HS-5 (cell line): ENCODE measurements around the gene VAV1.
A peak's percentile ranks its signal among the peaks of the same experiment; 100 is the strongest.
"Not testable (repeated sequence)": the region's sequence is repeated elsewhere in the genome, so short reads cannot be mapped to it uniquely, and the experiment has no call there.

ENCODE experiments used
- DNase-seq: peaks from one replicate; pipeline ENCODE4 v3.0.0-alpha.2; 2012; ENCODE audit warnings: low read depth

The VAV1 gene

GRCh38 chr19:6790194-6791128 is 18.0 kb downstream of the VAV1 start:
- DNase-seq, result no peak

- no peak for DNase-seq
These were observed 18.7 kb downstream of the VAV1 start for GRCh38 chr19:6791237-6791636.

- DNase-seq, result no peak
These were observed 20.9 kb downstream of the VAV1 start for GRCh38 chr19:6793411-6793810.

- no peak for DNase-seq
These were observed 21.5 kb downstream of the VAV1 start for GRCh38 chr19:6793973-6794372.

- no peak for DNase-seq
These were observed 22.4 kb downstream of the VAV1 start for GRCh38 chr19:6794686-6795431.

- no peak for DNase-seq
These were observed 23.8 kb downstream of the VAV1 start for GRCh38 chr19:6796278-6796677.

GRCh38 chr19:6797646-6798045 is 25.1 kb downstream of the VAV1 start:
- DNase-seq, result no peak

GRCh38 chr19:6800160-6800790 is 27.8 kb downstream of the VAV1 start:
- not testable (repeated sequence) for DNase-seq

GRCh38 chr19:6800991-6801484 is 28.5 kb downstream of the VAV1 start:
- peak; percentile 57 for DNase-seq

- DNase-seq, result no peak
These were observed 29.1 kb downstream of the VAV1 start for GRCh38 chr19:6801485-6802086.

- no peak for DNase-seq
These were observed 30.0 kb downstream of the VAV1 start for GRCh38 chr19:6802336-6803035.

- DNase-seq, result no peak
These were observed 30.5 kb downstream of the VAV1 start for GRCh38 chr19:6803036-6803404.

- no peak for DNase-seq
These were observed 34.0 kb downstream of the VAV1 start for GRCh38 chr19:6806488-6806887.

- no peak for DNase-seq
These were observed 34.8 kb downstream of the VAV1 start for GRCh38 chr19:6807291-6807690.

GRCh38 chr19:6808494-6808893 is 36.0 kb downstream of the VAV1 start:
- no peak for DNase-seq

GRCh38 chr19:6809262-6809661 is 36.8 kb downstream of the VAV1 start:
- DNase-seq, result no peak

- no peak for DNase-seq
These were observed 38.9 kb downstream of the VAV1 start for GRCh38 chr19:6811378-6811777.

GRCh38 chr19:6811906-6812305 is 39.4 kb downstream of the VAV1 start:
- peak; percentile 33 for DNase-seq

GRCh38 chr19:6812612-6813011 is 40.1 kb downstream of the VAV1 start:
- DNase-seq, result no peak

GRCh38 chr19:6813659-6814058 is 41.2 kb downstream of the VAV1 start:
- no peak for DNase-seq

GRCh38 chr19:6817179-6817578 is 44.7 kb downstream of the VAV1 start:
- DNase-seq, result no peak

- DNase-seq, result no peak
These were observed 45.7 kb downstream of the VAV1 start for GRCh38 chr19:6818246-6818645.
